Measurements from ENCODE around the gene MAPRE3.
A peak's percentile ranks its signal among the peaks of the same experiment; 100 is the strongest.
"Not testable (repeated sequence)": the region's sequence is repeated elsewhere in the genome, so short reads cannot be mapped to it uniquely, and the experiment has no call there.

MAPRE3 gene

GRCh38 chr2:26970244-26970927 lies at the start of gene MAPRE3:
Gene MAPRE3, plus strand, starts transcription at chr2:26970637. Its CDS starts 51,582 bp downstream, at chr2:27022219.
- peak; percentile 79 to 81 for DNase-seq

- no peak for DNase-seq
Measured at GRCh38 chr2:26921323-26921722, 49.1 kb upstream of the MAPRE3 start.

GRCh38 chr2:26922405-26923188 lies 47.8 kb upstream of the MAPRE3 start:
- peak; percentile 35 to 43 for DNase-seq

GRCh38 chr2:26923189-26923466 lies 47.3 kb upstream of the MAPRE3 start:
- DNase-seq, result not testable (repeated sequence)

- no peak for DNase-seq
Measured at GRCh38 chr2:26924731-26925099, 45.7 kb upstream of the MAPRE3 start.

GRCh38 chr2:26925100-26925791 lies 45.2 kb upstream of the MAPRE3 start:
- DNase-seq, result no peak

- DNase-seq, result no peak
Measured at GRCh38 chr2:26927221-26927620, 43.2 kb upstream of the MAPRE3 start.

GRCh38 chr2:26932974-26933373 lies 37.5 kb upstream of the MAPRE3 start:
- DNase-seq, result no peak

- no peak for DNase-seq
Measured at GRCh38 chr2:26933431-26934334, 36.8 kb upstream of the MAPRE3 start.

GRCh38 chr2:26934335-26934724 lies 36.1 kb upstream of the MAPRE3 start:
- DNase-seq, result no peak

- DNase-seq, result no peak
Measured at GRCh38 chr2:26934985-26935384, 35.5 kb upstream of the MAPRE3 start.

- no peak for DNase-seq
Measured at GRCh38 chr2:26936855-26937254, 33.6 kb upstream of the MAPRE3 start.

- DNase-seq, result no peak
Measured at GRCh38 chr2:26938399-26939118, 31.9 kb upstream of the MAPRE3 start.

- DNase-seq, result no peak
Measured at GRCh38 chr2:26940001-26940400, 30.4 kb upstream of the MAPRE3 start.

GRCh38 chr2:26941486-26941885 lies 29.0 kb upstream of the MAPRE3 start:
- no peak for DNase-seq

- peak; percentile 68 to 74 for DNase-seq
Measured at GRCh38 chr2:26942543-26943295, 27.7 kb upstream of the MAPRE3 start.

- no peak for DNase-seq
Measured at GRCh38 chr2:26945991-26946750, 24.3 kb upstream of the MAPRE3 start.

GRCh38 chr2:26946841-26947784 lies 23.3 kb upstream of the MAPRE3 start:
- no peak for DNase-seq

- DNase-seq, result no peak
Measured at GRCh38 chr2:26948800-26949199, 21.6 kb upstream of the MAPRE3 start.

- no peak for DNase-seq
Measured at GRCh38 chr2:26950246-26950645, 20.2 kb upstream of the MAPRE3 start.

Data from activated CD4-positive, alpha-beta T cell treated with anti-CD3 and anti-CD28 coated beads, Interleukin-2, amount 50 U/mL, for 48 hours (primary cell).